Measurements from ENCODE around the gene GPR42. TPM values are rescaled to one million over a fixed set of nuclear protein-coding genes. Genes with fewer than 3 reads are reported as not detected.
"Not testable (repeated sequence)": the region's sequence is repeated elsewhere in the genome, so short reads cannot be mapped to it uniquely, and the experiment has no call there.

Gene GPR42
- total RNA-seq, 6 experiments from 2014 or later: not detected

DNA sequence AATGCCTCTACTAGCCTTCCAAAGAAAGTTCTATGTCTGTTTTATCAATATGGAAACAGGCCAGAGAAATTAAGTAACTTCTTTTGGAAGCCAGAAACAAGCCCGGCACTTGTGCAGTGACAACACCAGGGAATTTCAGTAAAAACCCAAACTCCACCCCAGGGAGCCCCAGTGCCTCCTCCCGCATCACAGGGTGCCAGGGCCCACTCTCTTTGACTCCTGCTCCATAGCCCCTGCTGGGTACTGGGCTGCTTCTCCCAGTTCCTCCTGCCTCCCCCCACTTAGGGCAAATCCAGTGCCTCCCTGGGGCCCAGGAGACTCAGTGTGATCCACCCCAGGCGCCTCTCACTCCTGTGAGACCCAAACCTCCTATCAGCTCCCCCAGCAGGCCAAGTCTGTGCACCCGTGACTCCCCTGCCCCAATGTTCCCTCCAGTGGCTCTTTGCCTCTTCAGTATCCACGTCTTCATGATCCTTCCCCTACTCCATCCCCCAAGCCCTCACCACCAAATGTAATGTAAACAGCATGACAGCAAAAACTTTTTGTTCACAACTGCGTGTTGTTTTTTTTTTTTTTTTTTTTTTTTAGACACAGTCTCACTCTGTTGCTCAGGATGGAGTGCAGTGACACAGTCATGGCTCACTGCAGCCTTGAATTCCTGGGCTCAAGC is 14.9 kb upstream of the GPR42 start:
- TF ChIP-seq, protein P1, sequence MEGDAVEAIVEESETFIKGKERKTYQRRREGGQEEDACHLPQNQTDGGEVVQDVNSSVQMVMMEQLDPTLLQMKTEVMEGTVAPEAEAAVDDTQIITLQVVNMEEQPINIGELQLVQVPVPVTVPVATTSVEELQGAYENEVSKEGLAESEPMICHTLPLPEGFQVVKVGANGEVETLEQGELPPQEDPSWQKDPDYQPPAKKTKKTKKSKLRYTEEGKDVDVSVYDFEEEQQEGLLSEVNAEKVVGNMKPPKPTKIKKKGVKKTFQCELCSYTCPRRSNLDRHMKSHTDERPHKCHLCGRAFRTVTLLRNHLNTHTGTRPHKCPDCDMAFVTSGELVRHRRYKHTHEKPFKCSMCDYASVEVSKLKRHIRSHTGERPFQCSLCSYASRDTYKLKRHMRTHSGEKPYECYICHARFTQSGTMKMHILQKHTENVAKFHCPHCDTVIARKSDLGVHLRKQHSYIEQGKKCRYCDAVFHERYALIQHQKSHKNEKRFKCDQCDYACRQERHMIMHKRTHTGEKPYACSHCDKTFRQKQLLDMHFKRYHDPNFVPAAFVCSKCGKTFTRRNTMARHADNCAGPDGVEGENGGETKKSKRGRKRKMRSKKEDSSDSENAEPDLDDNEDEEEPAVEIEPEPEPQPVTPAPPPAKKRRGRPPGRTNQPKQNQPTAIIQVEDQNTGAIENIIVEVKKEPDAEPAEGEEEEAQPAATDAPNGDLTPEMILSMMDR (IDR thresholded peaks at IDR 0.05): no peak
- Mint-ChIP-seq H3K4me3 (no peak overlapping the region), H3K36me3 (ENCODE audit: low read depth) (no peaks in the 10 kb centered on the region), H3K27me3 (ENCODE audit: insufficient read depth) (peaks cover 26% of the 10 kb centered on the region), H3K4me1 (ENCODE audit: low read depth) (no peaks in the 10 kb centered on the region; the same call in 1 of the 2 replicates), H3K9me3 (no peaks in the 10 kb centered on the region), H3K27ac (no peak overlapping the region)
- DNase-seq: no peak

DNA sequence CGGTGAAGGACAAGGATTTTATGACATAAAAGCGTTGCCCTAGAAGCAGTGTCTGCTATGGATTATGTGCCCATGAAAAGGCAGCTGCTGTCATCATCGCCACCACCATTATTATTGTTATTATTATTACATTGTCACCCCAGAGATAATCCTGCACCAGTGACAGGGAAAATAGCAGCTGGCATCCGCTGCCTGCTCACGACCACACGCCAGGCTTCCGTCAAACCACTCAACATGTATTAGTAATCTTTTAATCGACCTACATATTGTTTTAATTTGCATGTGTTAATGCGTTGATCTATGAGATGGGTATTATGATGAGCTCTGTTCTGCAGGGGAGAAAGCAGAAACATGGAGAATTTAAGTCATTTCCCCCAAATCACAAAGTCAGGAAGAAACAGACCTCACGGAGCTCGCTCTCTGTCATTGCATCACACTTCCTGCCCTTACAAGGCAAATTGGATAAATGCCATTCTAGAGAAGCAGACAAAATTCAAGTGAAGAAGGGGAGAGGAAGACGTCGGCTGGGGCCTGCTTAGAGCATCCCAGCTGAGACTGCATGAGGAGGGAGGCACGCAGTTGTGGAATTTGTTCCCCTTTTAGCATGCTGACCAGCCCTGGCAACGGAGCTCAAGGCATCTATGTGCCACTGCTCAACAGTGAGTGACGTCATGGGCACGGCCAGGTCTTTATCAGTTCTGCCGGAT is 12.8 kb upstream of the GPR42 start, which contains the start of gene FFAR3:
Gene FFAR3 (plus strand): TSS at position 594 of the 707 bp plus-strand sequence. CDS start 431 bp downstream, outside the sequence.
- H3K4me3 Mint-ChIP-seq: no peak within 1 kb of the TSS
- peaks cover 35% of the 10 kb centered on the region for H3K27me3 Mint-ChIP-seq (ENCODE audit: insufficient read depth)
- no peak within 1 kb of the TSS for H3K27ac Mint-ChIP-seq
- H3K36me3 Mint-ChIP-seq (ENCODE audit: low read depth): no peaks in the 10 kb centered on the region
- DNase-seq: no peak
- H3K9me3 Mint-ChIP-seq: no peaks in the 10 kb centered on the region
- H3K4me1 Mint-ChIP-seq (ENCODE audit: low read depth): no peaks in the 10 kb centered on the region; the same call in 1 of the 2 replicates
- TF ChIP-seq, protein P1 (IDR thresholded peaks at IDR 0.05): no peak

DNA sequence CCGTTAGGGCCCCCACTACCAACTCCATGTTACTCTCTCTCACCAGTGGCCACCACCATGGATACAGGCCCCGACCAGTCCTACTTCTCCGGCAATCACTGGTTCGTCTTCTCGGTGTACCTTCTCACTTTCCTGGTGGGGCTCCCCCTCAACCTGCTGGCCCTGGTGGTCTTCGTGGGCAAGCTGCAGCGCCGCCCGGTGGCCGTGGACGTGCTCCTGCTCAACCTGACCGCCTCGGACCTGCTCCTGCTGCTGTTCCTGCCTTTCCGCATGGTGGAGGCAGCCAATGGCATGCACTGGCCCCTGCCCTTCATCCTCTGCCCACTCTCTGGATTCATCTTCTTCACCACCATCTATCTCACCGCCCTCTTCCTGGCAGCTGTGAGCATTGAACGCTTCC is 12.0 kb upstream of the GPR42 start:
- H3K9me3 Mint-ChIP-seq; H3K4me3 Mint-ChIP-seq; DNase-seq; H3K36me3 Mint-ChIP-seq (ENCODE audit: low read depth); H3K4me1 Mint-ChIP-seq (ENCODE audit: low read depth); H3K27ac Mint-ChIP-seq: not testable (repeated sequence)
- peaks cover 40% of the 10 kb centered on the region for H3K27me3 Mint-ChIP-seq (ENCODE audit: insufficient read depth)

DNA sequence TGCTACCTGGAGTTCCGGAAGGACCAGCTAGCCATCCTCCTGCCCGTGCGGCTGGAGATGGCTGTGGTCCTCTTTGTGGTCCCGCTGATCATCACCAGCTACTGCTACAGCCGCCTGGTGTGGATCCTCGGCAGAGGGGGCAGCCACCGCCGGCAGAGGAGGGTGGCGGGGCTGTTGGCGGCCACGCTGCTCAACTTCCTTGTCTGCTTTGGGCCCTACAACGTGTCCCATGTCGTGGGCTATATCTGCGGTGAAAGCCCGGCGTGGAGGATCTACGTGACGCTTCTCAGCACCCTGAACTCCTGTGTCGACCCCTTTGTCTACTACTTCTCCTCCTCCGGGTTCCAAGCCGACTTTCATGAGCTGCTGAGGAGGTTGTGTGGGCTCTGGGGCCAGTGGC is 11.5 kb upstream of the GPR42 start:
- not testable (repeated sequence) for H3K4me3 Mint-ChIP-seq; DNase-seq; H3K9me3 Mint-ChIP-seq; H3K4me1 Mint-ChIP-seq (ENCODE audit: low read depth); H3K27ac Mint-ChIP-seq; H3K36me3 Mint-ChIP-seq (ENCODE audit: low read depth)
- peaks cover 42% of the 10 kb centered on the region for H3K27me3 Mint-ChIP-seq (ENCODE audit: insufficient read depth)

DNA sequence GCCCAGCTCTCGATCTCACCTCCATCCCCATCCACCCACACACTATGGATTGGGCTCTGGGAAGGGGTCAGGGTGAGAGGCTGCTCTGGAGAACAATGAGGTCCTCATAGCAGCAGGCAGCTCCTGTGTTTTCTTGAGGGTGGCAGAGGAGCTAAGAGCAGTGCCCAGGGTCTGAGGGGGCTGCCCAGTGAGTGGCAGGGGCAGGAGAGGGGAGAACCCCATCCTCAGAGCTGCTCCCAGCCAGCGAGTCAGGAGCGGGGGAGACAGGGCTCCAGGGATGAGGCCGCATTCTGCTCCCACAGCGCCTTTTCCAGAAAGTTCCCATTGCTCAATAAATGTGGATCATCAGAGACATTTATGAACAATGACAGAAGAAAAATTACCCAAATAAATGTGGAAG is 10.8 kb upstream of the GPR42 start:
- not testable (repeated sequence) for H3K9me3 Mint-ChIP-seq; H3K36me3 Mint-ChIP-seq (ENCODE audit: low read depth); H3K4me3 Mint-ChIP-seq; DNase-seq; H3K4me1 Mint-ChIP-seq (ENCODE audit: low read depth); H3K27ac Mint-ChIP-seq
- peaks cover 42% of the 10 kb centered on the region for H3K27me3 Mint-ChIP-seq (ENCODE audit: insufficient read depth)

DNA sequence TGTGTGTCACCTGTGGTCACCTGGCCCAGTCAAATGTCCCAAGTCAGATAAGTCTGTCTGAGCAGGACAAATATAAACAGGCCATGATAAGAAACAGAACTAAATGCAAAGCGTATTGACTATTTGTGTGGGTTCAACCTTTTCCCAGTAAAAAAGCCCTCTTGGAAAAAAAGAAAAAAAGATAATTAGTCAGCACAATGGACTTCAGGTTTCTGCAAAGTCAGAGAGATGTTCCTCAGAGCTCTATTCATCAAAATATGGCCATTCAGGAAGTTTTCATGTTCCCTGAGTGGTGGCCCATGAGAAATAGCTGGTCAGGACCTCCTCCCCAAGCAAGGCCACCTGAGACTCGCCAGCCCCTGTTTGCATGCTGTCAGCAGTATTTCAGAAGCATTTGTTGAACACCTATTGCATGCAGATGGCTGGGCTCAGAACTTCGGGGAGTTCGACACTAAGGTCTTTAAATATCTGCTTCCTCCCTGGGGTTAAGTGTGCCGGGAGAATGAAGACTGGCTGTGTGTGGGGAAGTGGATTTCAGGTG is 9.9 kb upstream of the GPR42 start:
- TF ChIP-seq, protein P1 (IDR thresholded peaks at IDR 0.05): no peak
- Mint-ChIP-seq H3K36me3 (ENCODE audit: low read depth) (no peaks in the 10 kb centered on the region), H3K9me3 (no peaks in the 10 kb centered on the region), H3K27ac (no peak overlapping the region), H3K4me3 (no peak overlapping the region), H3K27me3 (ENCODE audit: insufficient read depth) (peaks cover 40% of the 10 kb centered on the region), H3K4me1 (ENCODE audit: low read depth) (no peaks in the 10 kb centered on the region; the same call in 1 of the 2 replicates)
- DNase-seq: no peak

Data from HFFc6 (cell line).